ENCODE results near the gene PSRC1.
"Not testable (repeated sequence)": the region's sequence is repeated elsewhere in the genome, so short reads cannot be mapped to it uniquely, and the experiment has no call there.

Gene PSRC1

DNA sequence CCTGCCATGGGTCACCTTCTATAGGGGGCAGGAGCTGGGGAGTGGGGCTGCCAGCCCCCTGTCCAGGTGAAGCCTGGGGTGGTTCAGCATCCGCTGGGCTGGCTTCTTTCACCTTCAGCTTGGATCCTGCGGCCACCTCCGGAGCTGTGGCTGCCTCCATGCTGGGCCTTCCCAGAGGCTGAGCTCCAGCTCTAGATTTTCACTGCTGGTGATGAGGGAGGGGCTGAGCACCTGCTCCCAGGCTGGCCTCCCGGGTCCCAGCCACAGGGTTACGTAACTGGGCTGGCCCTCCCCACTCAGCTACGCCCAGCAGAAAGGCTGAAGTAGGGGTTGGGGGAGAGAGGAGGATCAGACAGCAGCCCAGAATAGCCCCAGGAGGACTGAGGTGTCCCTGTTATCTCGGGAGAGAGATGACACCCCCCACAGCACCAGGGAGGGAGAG lies 23.9 kb upstream of the PSRC1 start, which contains the start of gene MYBPHL:
TSS of gene MYBPHL (minus strand) at position 180 of the 442 bp plus-strand sequence. CDS start at position 160, 20 bp downstream.
- POLR2A ChIA-PET = no interaction called here
- CTCF ChIA-PET = interaction anchor here (1.4 to 4.7 kb wide), 3 partner anchors 10 to 226 kb away, joined by 3 to 24 read pairs (median 8); no protein-coding TSS in a partner anchor
- DNase-seq (ENCODE audit: extremely low spot score) = no peak
- no peak for TF ChIP-seq CTCF (IDR thresholded peaks at IDR 0.05; ENCODE audit: control extremely low read depth, extremely low read depth, low read depth, missing control alignments)

DNA sequence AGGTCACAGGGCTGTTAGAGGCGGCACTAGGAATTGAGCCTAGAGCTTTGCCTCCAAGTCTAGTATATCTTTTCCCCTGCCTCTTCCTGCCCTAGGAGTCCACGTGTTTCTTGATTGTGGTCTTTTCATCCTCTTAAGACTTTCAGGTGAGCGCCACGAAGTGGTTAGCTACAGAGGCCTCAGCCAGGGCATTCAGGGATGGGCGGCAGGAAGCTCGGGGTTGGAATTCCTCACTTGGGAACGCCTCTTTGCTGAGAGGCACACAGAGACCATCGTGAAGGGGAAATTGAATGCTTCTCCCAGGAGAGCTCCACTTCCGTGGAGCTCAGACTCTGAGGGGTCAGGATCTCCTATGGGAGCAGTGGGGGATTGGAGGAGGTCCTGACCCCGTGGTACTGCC lies 23.0 kb upstream of the PSRC1 start:
- POLR2A ChIA-PET; DNase-seq (ENCODE audit: extremely low spot score): not testable (repeated sequence)
- CTCF ChIA-PET = interaction anchor here (2.1 to 4.7 kb wide), 3 partner anchors 9 to 29 kb away, joined by 7 to 24 read pairs (median 8); no protein-coding TSS in a partner anchor

GRCh38 chr1:109304226-109304920 lies 21.4 kb upstream of the PSRC1 start:
- ChIA-PET POLR2A (no interaction called here), CTCF (interaction anchor here (2.3 to 4.7 kb wide), 2 partner anchors 8 to 27 kb away, joined by 7 to 24 read pairs; no protein-coding TSS in a partner anchor)

DNA sequence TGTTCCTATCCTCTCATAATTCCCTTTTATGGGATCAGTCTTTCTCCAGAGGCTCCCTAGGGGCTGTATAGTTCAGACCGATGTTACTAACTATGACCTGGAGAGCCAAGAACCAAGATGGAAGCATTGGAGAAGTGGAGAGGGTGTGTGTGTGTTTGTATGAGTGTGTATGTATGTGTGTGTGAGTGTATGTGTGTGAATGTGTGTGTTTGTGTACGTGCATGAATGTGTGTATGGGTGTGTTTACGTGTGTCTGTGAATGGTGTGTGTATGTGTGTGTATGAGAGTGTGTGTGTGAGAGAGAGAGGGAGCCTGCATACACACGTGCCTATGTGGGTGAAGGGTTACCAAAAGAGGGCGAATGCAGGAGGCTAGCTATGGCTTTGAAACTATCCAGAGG lies 18.9 kb upstream of the PSRC1 start:
- DNase-seq (ENCODE audit: extremely low spot score) = no peak
- CTCF ChIA-PET = no interaction called here
- POLR2A ChIA-PET = no interaction called here
- no peak for TF ChIP-seq CTCF (IDR thresholded peaks at IDR 0.05; ENCODE audit: control extremely low read depth, extremely low read depth, low read depth, missing control alignments)

More at GRCh38 chr1:109304226-109304920, 21.4 kb upstream of the PSRC1 start:
- DNase-seq (ENCODE audit: extremely low spot score) = no peak
- no peak for TF ChIP-seq CTCF (IDR thresholded peaks at IDR 0.05; ENCODE audit: control extremely low read depth, extremely low read depth, low read depth, missing control alignments)

DNA sequence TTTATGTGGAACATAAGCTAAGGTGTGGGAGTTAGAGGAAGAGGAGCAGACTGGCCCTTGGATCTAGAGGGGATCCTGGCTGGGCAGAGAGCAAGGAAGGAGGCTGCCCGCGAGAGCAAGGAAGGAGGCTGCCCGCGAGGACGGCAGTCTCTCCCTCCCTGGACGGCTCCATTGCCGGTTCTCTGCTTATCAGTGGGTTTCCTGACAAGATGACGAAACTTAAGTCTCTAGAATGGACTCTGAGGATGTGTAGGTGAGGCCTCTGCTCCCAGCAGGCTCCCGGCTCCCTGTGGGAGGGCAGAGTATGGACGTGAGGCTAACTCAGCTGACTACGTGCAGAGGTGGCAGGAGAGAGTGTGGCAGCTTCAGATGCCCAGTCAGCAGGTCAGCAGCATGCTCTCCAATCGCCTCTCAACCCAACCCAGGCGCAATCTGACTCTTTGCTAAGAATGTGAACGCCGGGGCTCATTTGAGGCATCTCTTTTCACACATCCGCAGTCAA lies 17.8 kb upstream of the PSRC1 start:
- CTCF ChIA-PET = interaction anchor here (1.3 kb wide), 1 partner anchor 17 kb away, joined by 3 read pairs; no protein-coding TSS in a partner anchor

GRCh38 chr1:109299558-109300343 lies 16.8 kb upstream of the PSRC1 start:
- POLR2A ChIA-PET = no interaction called here
- CTCF ChIA-PET = interaction anchor here (1.3 kb wide), 1 partner anchor 18 kb away, joined by 3 read pairs; no protein-coding TSS in a partner anchor
- no peak for TF ChIP-seq CTCF (IDR thresholded peaks at IDR 0.05; ENCODE audit: control extremely low read depth, extremely low read depth, low read depth, missing control alignments)
- no peak for DNase-seq (ENCODE audit: extremely low spot score)

More for the DNA sequence above, 17.8 kb upstream of the PSRC1 start:
- TF ChIP-seq CTCF (IDR thresholded peaks at IDR 0.05; ENCODE audit: control extremely low read depth, extremely low read depth, low read depth, missing control alignments) = no peak
- POLR2A ChIA-PET = no interaction called here
- no peak for DNase-seq (ENCODE audit: extremely low spot score)

Measured in GM10248 (cell line).